HUDEP-2 (cell line): ENCODE results near the gene NT5DC1.
"Not testable (repeated sequence)": the region's sequence is repeated elsewhere in the genome, so short reads cannot be mapped to it uniquely, and the experiment has no call there.

Experiments
- DNase-seq, 76 experiments: peaks; one replicate each; lab custom pipeline; 2025; ENCODE audit not compliant: unreplicated experiment in 76 of 76; lab: John Stamatoyannopoulos, UW

Gene NT5DC1

GRCh38 chr6:116087437-116088027, 13.1 kb upstream of the NT5DC1 start:
- DNase-seq: no peak

DNA sequence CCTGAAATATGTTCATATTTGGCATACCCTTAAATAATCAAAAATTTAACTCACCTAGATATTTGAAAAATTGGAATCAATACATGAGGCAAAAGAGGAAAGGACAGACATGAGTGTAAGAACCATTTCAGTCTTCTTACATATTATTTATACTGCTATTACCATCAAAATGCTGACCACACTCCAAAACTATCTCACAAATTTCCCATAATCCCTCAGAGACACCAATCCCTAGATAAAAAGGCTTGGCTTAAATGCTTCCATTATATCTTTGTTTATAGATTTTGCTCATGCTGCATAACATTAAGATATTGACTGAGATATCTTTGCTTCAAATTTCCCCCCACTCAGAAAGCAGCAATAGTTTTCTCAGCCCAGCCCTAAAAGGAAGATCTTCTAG, 11.7 kb upstream of the NT5DC1 start:
- DNase-seq: no peak

DNA sequence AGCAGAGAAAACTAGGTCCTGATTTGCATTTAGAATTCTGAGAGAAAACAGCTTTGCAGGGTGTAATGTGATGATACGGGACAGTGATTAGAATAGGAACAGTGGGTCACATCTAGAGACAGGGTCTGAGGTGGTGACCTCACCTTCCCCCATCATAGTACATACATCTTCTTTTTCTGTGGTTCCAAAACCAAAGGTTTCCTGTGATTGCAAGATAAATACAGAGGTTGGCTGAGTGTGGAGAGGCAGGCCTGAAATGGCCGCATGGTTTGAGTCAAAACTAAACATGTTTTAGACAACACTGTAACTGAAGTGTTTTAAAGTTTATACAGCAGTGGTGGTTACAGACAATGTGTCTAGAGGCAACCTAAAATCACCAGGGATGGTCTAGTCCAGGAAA, 10.4 kb upstream of the NT5DC1 start:
- DNase-seq: no peak

DNA sequence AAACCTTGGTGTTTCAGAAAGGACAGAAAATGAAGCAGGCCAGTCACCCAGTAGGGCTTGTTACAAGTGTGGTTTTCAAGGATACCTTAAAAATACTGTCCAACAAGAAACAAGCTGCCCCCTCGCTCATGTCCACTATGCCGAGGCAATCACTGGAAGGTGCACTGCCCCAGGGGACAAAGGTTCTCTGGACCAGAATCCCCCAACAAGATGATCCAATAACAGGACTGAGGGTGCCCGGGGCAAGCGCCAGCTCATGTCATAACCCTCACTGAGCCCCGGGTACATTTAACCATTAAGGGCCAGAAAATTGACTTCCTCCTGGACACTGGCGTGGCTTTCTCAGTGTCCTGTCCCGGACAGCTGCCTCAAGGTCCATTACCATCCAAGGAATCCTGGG, 6.6 kb upstream of the NT5DC1 start:
- DNase-seq: no peak

- not testable (repeated sequence) for DNase-seq
Observed at GRCh38 chr6:116096048-116096759, 4.4 kb upstream of the NT5DC1 start.

- DNase-seq: no peak
Observed at GRCh38 chr6:116096979-116097816, 3.5 kb upstream of the NT5DC1 start.

DNA sequence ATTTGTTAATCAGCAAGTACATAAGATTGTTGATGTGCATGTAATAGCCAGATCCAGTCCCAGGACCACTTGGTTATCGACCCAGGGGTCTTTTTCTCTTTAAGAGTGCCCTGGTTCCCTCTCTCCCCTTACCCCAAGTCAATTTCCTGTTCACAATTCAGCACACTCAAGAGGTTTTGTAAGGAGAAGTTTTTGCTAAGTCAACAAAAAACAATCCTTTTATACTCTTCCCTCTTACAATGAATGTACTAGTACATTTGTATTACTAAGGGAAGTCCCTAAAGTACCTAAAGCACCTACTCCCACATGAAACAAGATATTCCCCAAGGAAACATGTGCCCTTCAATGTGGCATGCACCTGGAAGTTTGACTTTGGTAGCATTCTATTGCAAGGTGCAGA, 1.6 kb upstream of the NT5DC1 start:
- DNase-seq: no peak

- peak in 27 of 76 experiments; percentile 35 to 84 (median 74) for DNase-seq
Observed at GRCh38 chr6:116101302-116101718, 657 bp downstream of the NT5DC1 start.

- DNase-seq: no peak
Observed at GRCh38 chr6:116101790-116102189, 1.1 kb downstream of the NT5DC1 start.

GRCh38 chr6:116102873-116103272, 2.2 kb downstream of the NT5DC1 start:
- DNase-seq: no peak

DNA sequence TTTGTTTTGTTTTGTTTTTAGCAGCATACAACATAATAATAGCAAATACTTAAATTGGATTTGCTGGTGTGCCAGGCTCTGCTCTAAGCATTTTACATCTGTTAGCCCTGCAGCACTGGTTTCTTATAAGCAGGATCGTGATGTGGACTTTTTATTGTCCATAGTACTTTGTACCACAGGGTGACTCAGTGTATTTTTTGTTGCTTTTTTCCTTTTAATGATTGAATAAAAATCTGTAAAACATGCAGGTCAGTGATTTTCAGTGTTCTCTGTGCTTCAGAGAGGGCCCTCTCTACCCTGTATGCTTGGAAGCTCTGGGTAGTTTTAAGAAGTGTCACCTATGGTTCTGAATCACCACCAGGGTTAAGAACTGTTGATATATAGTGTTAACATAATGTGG, 4.0 kb downstream of the NT5DC1 start:
- no peak for DNase-seq

GRCh38 chr6:116105247-116105646, 4.6 kb downstream of the NT5DC1 start:
- no peak for DNase-seq

- no peak for DNase-seq
Observed at GRCh38 chr6:116106146-116106545, 5.5 kb downstream of the NT5DC1 start.

- DNase-seq: no peak
Observed at GRCh38 chr6:116108836-116109235, 8.2 kb downstream of the NT5DC1 start.

DNA sequence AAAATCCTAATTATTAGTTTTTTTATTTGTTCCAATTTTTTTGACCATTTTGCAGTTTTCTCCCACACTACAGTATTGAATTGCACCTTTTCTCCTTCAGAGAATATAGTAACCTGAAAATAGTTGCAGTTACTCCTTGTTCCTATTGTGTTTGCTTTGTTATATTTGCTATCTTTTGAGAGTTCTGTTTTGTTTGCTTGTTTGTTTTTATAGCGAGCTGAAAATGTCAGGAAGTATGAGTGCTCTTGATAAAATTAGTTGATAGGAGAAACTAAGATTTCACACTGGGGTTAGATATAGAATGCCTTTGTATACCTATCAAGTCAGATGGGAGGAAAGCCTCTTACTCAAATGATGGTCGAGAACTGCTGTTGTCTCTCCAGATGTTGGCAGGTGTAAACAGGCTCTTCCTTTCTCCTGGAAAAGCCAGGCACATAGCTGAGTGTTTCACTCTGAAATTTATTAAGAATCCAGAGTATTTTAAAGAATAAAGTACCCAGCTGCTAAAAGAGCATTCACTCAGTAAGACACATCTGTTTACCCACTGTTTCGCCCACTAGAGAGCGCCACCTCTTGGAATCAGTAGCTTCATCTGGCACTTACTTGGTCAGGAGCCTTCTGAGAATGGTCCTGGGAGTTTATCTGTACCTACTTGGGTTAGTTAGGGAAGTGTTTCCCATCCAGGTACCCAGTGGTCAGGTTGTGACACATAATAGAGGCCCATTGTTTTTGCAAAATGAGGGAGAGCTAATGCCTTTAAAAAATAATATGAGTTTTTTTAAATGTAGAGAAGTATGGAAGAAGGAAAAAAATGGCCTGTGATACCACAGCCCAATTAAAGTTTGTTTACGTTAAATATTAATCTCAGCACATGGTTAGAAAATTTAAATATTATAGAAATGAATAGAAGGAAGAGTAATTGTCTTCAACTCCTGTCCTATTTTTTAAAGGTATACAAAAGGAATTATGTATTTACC, 11.2 kb downstream of the NT5DC1 start:
- peak in 45 of 76 experiments; percentile 8 to 71 (median 35) for DNase-seq

DNA sequence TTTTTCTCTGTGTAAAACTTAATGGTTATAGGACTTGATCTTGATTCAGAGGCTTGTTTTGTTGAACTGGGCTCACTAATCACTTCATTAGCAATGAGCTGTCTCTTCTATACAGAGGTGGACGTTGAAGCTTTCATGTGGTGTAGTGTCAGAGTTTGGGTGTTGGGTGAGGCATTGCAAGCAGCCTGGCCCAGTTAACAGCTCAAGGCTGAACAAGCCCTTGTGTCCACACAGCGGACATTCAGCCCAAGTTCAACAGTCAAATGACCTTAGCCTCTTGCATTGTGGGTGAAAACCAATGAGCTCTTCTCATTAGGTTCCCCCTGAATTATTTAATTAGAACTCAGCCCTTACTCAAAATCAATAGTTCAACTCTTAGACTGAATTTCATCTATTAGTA, 12.7 kb downstream of the NT5DC1 start:
- no peak for DNase-seq

- DNase-seq: no peak
Observed at GRCh38 chr6:116115781-116116180, 15.1 kb downstream of the NT5DC1 start.

- no peak for DNase-seq
Observed at GRCh38 chr6:116118608-116119007, 18.0 kb downstream of the NT5DC1 start.

DNA sequence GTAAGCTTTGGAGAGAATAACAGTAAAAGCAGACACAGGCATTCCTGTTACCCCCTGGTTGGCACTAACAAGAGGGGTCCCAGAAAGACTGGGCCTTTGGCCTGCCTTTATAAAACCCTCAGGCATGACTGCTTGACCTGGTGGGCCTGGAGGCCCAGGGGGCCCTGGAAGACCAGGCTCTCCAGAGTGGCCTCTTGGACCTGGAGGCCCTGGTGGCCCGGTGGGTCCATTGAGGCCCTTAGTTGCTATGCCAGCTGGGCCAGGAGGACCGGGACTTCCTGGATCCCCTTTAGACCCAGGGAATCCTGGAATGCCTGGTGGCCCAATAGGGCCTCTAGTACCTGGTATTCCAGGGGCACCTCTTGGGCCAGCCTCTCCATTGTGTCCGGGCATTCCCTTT, 19.8 kb downstream of the NT5DC1 start:
- DNase-seq: no peak

- DNase-seq: no peak
Observed at GRCh38 chr6:116126032-116126431, 25.4 kb downstream of the NT5DC1 start, which contains the start of gene COL10A1. Gene COL10A1, minus strand, starts transcription at chr6:116126132. Its CDS starts 640 bp downstream, at chr6:116125492.
